HepG2 (cell line): ENCODE measurements around the gene RAB22A.

ENCODE experiments used
- MEIS1 ChIP-seq: sonication (generic); formaldehyde crosslinking; IDR thresholded peaks from 2 replicates; pipeline ENCODE4 v1.9.0; 2021; ENCODE audit warnings: mild to moderate bottlenecking, missing genetic modification reagents, moderate library complexity, borderline replicate concordance
- POLR2AphosphoS5 ChIP-seq: IDR thresholded peaks from 2 replicates; pipeline ENCODE4 v1.6.1; 2012; ENCODE audit warnings: low read depth, low read length
- SRF ChIP-seq: IDR thresholded peaks from 2 replicates; pipeline ENCODE4 v1.6.1; 2011; ENCODE audit warnings: mild to moderate bottlenecking, low read depth, low read length, moderate library complexity
- ZNF12 ChIP-seq: sonication (generic); formaldehyde crosslinking; IDR thresholded peaks from 2 replicates; pipeline ENCODE4 v1.5.0; 2020; ENCODE audit warnings: missing genetic modification reagents
- ZNF335 ChIP-seq: sonication (generic); formaldehyde crosslinking; IDR thresholded peaks from 2 replicates; pipeline ENCODE4 v1.4.0; 2020; ENCODE audit warnings: missing genetic modification reagents
- ZSCAN29 ChIP-seq: sonication (generic); formaldehyde crosslinking; conservative IDR thresholded peaks from 2 replicates; pipeline ENCODE4 v1.4.0; 2020; ENCODE audit warnings: mild to moderate bottlenecking, missing genetic modification reagents
- TF ChIP-seq, protein P1 (sequence below): sonication (generic); formaldehyde crosslinking; IDR thresholded peaks from 2 replicates; pipeline ENCODE4 v1.4.0; 2020; ENCODE audit warnings: missing genetic modification reagents, borderline replicate concordance
- TF ChIP-seq, protein P2 (sequence below), 2 experiments: sonication (generic) in 1 of 2; formaldehyde crosslinking in 1 of 2; IDR thresholded peaks; 2 replicates each; pipeline versions ENCODE4 v1.5.1 to v1.6.1; 2011 to 2020; ENCODE audit warnings: borderline replicate concordance in 1 of 2, low read depth in 1 of 2, low read length in 1 of 2, mild to moderate bottlenecking in 1 of 2, missing genetic modification reagents in 1 of 2, moderate library complexity in 1 of 2
- TF ChIP-seq, protein P3 (sequence below): sonication (generic); formaldehyde crosslinking; IDR thresholded peaks from 2 replicates; pipeline ENCODE4 v1.5.1; 2020; ENCODE audit warnings: mild to moderate bottlenecking, missing genetic modification reagents

DNA sequence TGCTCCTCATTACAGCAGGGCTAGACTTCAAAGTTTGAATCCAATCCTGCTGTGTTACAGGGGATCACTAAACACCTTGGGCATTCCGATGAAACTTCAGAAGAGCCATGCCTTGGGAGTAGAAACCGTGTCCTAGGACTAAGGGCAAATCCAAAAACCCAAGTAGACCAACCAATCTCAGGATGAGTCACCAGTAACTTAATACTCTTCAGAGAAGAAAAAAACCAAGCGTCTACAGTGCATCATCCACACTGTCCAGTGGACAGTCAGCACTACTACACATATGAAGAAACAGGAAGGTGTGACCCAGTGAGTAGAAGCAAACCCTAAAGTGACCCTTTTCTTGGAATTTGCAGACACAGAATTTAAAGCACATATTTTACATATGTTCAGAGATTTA, 40.1 kb downstream of the RAB22A start:
- TF ChIP-seq, protein P1, sequence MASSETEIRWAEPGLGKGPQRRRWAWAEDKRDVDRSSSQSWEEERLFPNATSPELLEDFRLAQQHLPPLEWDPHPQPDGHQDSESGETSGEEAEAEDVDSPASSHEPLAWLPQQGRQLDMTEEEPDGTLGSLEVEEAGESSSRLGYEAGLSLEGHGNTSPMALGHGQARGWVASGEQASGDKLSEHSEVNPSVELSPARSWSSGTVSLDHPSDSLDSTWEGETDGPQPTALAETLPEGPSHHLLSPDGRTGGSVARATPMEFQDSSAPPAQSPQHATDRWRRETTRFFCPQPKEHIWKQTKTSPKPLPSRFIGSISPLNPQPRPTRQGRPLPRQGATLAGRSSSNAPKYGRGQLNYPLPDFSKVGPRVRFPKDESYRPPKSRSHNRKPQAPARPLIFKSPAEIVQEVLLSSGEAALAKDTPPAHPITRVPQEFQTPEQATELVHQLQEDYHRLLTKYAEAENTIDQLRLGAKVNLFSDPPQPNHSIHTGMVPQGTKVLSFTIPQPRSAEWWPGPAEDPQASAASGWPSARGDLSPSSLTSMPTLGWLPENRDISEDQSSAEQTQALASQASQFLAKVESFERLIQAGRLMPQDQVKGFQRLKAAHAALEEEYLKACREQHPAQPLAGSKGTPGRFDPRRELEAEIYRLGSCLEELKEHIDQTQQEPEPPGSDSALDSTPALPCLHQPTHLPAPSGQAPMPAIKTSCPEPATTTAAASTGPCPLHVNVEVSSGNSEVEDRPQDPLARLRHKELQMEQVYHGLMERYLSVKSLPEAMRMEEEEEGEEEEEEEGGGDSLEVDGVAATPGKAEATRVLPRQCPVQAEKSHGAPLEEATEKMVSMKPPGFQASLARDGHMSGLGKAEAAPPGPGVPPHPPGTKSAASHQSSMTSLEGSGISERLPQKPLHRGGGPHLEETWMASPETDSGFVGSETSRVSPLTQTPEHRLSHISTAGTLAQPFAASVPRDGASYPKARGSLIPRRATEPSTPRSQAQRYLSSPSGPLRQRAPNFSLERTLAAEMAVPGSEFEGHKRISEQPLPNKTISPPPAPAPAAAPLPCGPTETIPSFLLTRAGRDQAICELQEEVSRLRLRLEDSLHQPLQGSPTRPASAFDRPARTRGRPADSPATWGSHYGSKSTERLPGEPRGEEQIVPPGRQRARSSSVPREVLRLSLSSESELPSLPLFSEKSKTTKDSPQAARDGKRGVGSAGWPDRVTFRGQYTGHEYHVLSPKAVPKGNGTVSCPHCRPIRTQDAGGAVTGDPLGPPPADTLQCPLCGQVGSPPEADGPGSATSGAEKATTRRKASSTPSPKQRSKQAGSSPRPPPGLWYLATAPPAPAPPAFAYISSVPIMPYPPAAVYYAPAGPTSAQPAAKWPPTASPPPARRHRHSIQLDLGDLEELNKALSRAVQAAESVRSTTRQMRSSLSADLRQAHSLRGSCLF (CRISPR knock-in tag) = no peak
- TF ChIP-seq, protein P2, sequence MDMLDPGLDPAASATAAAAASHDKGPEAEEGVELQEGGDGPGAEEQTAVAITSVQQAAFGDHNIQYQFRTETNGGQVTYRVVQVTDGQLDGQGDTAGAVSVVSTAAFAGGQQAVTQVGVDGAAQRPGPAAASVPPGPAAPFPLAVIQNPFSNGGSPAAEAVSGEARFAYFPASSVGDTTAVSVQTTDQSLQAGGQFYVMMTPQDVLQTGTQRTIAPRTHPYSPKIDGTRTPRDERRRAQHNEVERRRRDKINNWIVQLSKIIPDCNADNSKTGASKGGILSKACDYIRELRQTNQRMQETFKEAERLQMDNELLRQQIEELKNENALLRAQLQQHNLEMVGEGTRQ (IDR thresholded peaks at IDR 0.05; ENCODE audit: low read depth, low read length) = no peak
- TF ChIP-seq, protein P2 (CRISPR knock-in tag; IDR thresholded peaks at IDR 0.05; ENCODE audit: borderline replicate concordance) = no peak
- no peak for TF ChIP-seq ZNF12 (CRISPR knock-in tag)
- no peak for TF ChIP-seq SRF
- no peak for TF ChIP-seq ZNF335 (CRISPR knock-in tag)
- no peak for TF ChIP-seq MEIS1 (CRISPR knock-in tag)
- TF ChIP-seq, protein P3, sequence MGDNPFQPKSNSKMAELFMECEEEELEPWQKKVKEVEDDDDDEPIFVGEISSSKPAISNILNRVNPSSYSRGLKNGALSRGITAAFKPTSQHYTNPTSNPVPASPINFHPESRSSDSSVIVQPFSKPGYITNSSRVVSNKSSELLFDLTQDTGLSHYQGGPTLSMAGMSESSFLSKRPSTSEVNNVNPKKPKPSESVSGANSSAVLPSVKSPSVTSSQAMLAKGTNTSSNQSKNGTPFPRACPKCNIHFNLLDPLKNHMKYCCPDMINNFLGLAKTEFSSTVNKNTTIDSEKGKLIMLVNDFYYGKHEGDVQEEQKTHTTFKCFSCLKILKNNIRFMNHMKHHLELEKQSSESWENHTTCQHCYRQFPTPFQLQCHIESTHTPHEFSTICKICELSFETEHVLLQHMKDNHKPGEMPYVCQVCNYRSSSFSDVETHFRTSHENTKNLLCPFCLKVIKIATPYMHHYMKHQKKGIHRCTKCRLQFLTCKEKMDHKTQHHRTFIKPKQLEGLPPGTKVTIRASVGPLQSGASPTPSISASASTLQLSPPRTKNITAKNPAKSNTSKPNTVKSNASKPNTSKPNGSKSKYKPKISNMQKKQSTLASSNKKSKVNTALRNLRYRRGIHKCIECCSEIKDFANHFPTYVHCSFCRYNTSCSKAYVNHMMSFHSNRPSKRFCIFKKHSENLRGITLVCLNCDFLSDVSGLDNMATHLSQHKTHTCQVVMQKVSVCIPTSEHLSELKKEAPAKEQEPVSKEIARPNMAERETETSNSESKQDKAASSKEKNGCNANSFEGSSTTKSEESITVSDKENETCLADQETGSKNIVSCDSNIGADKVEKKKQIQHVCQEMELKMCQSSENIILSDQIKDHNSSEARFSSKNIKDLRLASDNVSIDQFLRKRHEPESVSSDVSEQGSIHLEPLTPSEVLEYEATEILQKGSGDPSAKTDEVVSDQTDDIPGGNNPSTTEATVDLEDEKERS (CRISPR knock-in tag) = no peak
- TF ChIP-seq ZSCAN29 (CRISPR knock-in tag) = no peak
- TF ChIP-seq POLR2AphosphoS5 = no peak
